ENCODE measurements around the gene ADNP2. TPM values are rescaled to one million over a fixed set of nuclear protein-coding genes. Genes with fewer than 3 reads are reported as not detected.

Gene ADNP2
- total and polyA plus RNA-seq, 2 of the 4 experiments (the other 2 are of a cell fraction) = 5.6 to 18.3 TPM

GRCh38 chr18:80068571-80069272 is 40.3 kb upstream of the ADNP2 start:
- H4K20me1 ChIP-seq (ENCODE audit: insufficient read depth, low read length) = no peaks in the 10 kb centered on the region
- H3K27me3 ChIP-seq (ENCODE audit: control insufficient read depth, insufficient read depth, low read length) = peaks cover under 1% of the 10 kb centered on the region; the same call in 1 of the 2 replicates
- H3K4me2 ChIP-seq (ENCODE audit: low read depth, low read length) = no peak overlapping the region
- H3K79me1 ChIP-seq (ENCODE audit: low read depth in 1 of 2, low read length in 2 of 2) = no peaks in the 10 kb centered on the region
- no peaks in the 10 kb centered on the region for H3K9me3 ChIP-seq (ENCODE audit: control insufficient read depth, insufficient read depth, low read length)
- no peak overlapping the region for H2AFZ ChIP-seq (replicated peaks; ENCODE audit: low read length, poor library complexity)
- no TSS peak for BruUV-seq (replicated peaks)
- H2BK15ac ChIP-seq (ENCODE audit: low read depth, low read length) = no peak overlapping the region
- no peak overlapping the region for H3K4ac ChIP-seq (ENCODE audit: low read depth, low read length)
- no peak overlapping the region for H2AK9ac ChIP-seq (replicated peaks; ENCODE audit: low read depth, low read length, poor library complexity)
- ATAC-seq (ENCODE audit: low read depth) (no peak), DNase-seq (no peak)
- H3K56ac ChIP-seq (ENCODE audit: extremely low read depth, insufficient read depth, low read length) = no peak overlapping the region
- no peak overlapping the region for H3K9ac ChIP-seq (ENCODE audit: low read depth, low read length)
- ChIA-PET CTCF (no interaction called here), POLR2A (ENCODE audit: unreplicated experiment) (no interaction called here)
- no peak overlapping the region for H3K14ac ChIP-seq (replicated peaks; ENCODE audit: low read depth, low read length)
- no peak overlapping the region for H4K8ac ChIP-seq (ENCODE audit: low read depth in 2 of 2, low read length in 2 of 2)
- no peak overlapping the region for H3K4me3 ChIP-seq (ENCODE audit: insufficient read depth, low read depth, low read length)
- no peaks in the 10 kb centered on the region for H3K4me1 ChIP-seq (ENCODE audit: control insufficient read depth, insufficient read depth, low read length)
- no peak overlapping the region for H3K18ac ChIP-seq (ENCODE audit: low read depth, low read length)
- no peak overlapping the region for H4K5ac ChIP-seq (ENCODE audit: low read depth, low read length)
- no peak for TF ChIP-seq MXI1 (IDR thresholded peaks at IDR 0.05; ENCODE audit: borderline replicate concordance, low read depth, low read length)
- no peak for TF ChIP-seq USF2 (IDR thresholded peaks at IDR 0.05; ENCODE audit: low read depth, low read length)
- TF ChIP-seq BHLHE40 (IDR thresholded peaks at IDR 0.05; ENCODE audit: low read depth, low read length) = no peak
- TF ChIP-seq MAZ (IDR thresholded peaks at IDR 0.05; ENCODE audit: borderline replicate concordance, low read depth, low read length) = no peak
- TF ChIP-seq SMC3 (IDR thresholded peaks at IDR 0.05; ENCODE audit: low read depth, low read length) = no peak
- no peak for TF ChIP-seq CEBPB (IDR thresholded peaks at IDR 0.05; ENCODE audit: low read depth, low read length)
- no peak for TF ChIP-seq CHD1 (IDR thresholded peaks at IDR 0.05; ENCODE audit: low read depth, low read length)
- TF ChIP-seq CTCF (conservative IDR thresholded peaks at IDR 0.05; ENCODE audit: low read depth, low read length) = no peak
- TF ChIP-seq MAFK (IDR thresholded peaks at IDR 0.05; ENCODE audit: low read depth, low read length) = no peak
- no peak for TF ChIP-seq RAD21 (IDR thresholded peaks at IDR 0.05; ENCODE audit: low read length)
- no peak for TF ChIP-seq POLR2A (IDR thresholded peaks at IDR 0.05; ENCODE audit: low read depth, low read length)
- TF ChIP-seq FOS (IDR thresholded peaks at IDR 0.05; ENCODE audit: low read depth, low read length) = no peak
- TF ChIP-seq RFX5 (IDR thresholded peaks at IDR 0.05; ENCODE audit: low read depth, low read length) = no peak
- no peak for TF ChIP-seq NFE2L2 (IDR thresholded peaks at IDR 0.05; ENCODE audit: low read depth, low read length)
- no peak for TF ChIP-seq RCOR1 (IDR thresholded peaks at IDR 0.05; ENCODE audit: insufficient replicate concordance, low read length)
- no peak for TF ChIP-seq ELK1 (IDR thresholded peaks at IDR 0.05; ENCODE audit: borderline replicate concordance, low read depth, low read length)
- dilution Hi-C loops (cut with HindIII; ENCODE audit: low sequenced_read_pairs, unreplicated experiment) = no loop called here
- H3K9me1 ChIP-seq (ENCODE audit: insufficient read depth, low read length) = no peaks in the 10 kb centered on the region
- in situ Hi-C loops (cut with MboI; ENCODE audit: low sequenced_read_pairs) = no loop called here
- intact Hi-C loops (cut with micrococcal nuclease) = no loop called here
- H3K36me3 ChIP-seq (ENCODE audit: control insufficient read depth, insufficient read depth, low read length) = no peaks in the 10 kb centered on the region
- no peak overlapping the region for H3K27ac ChIP-seq (ENCODE audit: insufficient read depth, low read length)
- H2BK120ac ChIP-seq (ENCODE audit: low read depth, low read length) = no peak overlapping the region
- H3K23ac ChIP-seq (ENCODE audit: low read depth, low read length) = no peak overlapping the region
- H2AK5ac ChIP-seq (ENCODE audit: low read depth, low read length) = no peak overlapping the region
- WGBS, 2 experiments (ENCODE audit: extremely low coverage in 2 of 2, insufficient read length in 1 of 2) = 50% methylated on average over 1 of the region's 10 CpGs; no CpG with 5 or more reads in 1 of the 2 experiments
- no peak overlapping the region for H2BK5ac ChIP-seq (ENCODE audit: low read depth, low read length, poor library complexity, severe bottlenecking)
- H4K91ac ChIP-seq (ENCODE audit: insufficient read depth, low read depth, low read length) = no peak overlapping the region
- no peak overlapping the region for H2BK20ac ChIP-seq (ENCODE audit: low read depth, low read length)

Data from IMR-90 (cell line).